Measurements from ENCODE around the gene ARID4B.

ARID4B gene

DNA sequence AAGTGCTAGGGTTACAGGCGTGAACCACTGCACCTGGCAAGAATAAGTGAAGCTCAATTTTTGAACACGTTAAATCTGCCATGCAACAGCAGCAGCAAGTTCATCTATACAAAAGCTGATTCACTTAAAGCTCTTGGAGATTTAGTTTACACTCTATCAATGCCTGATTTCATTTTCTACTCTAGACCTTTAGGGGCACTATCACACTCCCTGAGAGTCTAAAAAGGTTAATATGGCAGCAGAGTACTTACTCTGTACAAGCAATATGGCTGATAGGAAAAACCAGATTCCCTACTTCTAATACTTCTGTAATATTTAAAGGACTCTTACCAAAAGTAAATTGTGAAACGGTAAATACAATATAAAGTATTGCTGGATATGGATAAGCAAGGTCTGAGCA is 171.7 kb downstream of the ARID4B start:
- Histone ChIP-seq H3F3A (ENCODE audit: insufficient read depth) (0 out of 2 replicates have a peak, but pooled peaks cover 3% of the 10 kb centered on the region), H3K27ac (ENCODE audit: low read depth, low read length) (no peak overlapping the region), H3K27me3 (ENCODE audit: low read length) (no peaks in the 10 kb centered on the region), H3K4me2 (ENCODE audit: low read depth, low read length, poor library complexity, severe bottlenecking) (no peak overlapping the region), H3K36me3 (ENCODE audit: low read length) (peaks cover 24% of the 10 kb centered on the region; the same call in 1 of the 2 replicates), H2AFZ (ENCODE audit: low read depth, low read length, severe bottlenecking) (no peak overlapping the region), H3K79me2 (ENCODE audit: insufficient read depth, low read length) (peaks cover 57% of the 10 kb centered on the region), H3K9ac (ENCODE audit: low read length) (no peak overlapping the region), H3K4me3 (ENCODE audit: insufficient read depth, low read length, poor library complexity, severe bottlenecking) (no peak overlapping the region), H3K9me2 (replicated peaks; ENCODE audit: insufficient read depth, low read length) (no peaks in the 10 kb centered on the region), H4K20me1 (ENCODE audit: low read depth, low read length) (peaks cover 4% of the 10 kb centered on the region), H3K9me3 (ENCODE audit: insufficient read depth, low read length) (no peaks in the 10 kb centered on the region)
- TF ChIP-seq, protein P1, sequence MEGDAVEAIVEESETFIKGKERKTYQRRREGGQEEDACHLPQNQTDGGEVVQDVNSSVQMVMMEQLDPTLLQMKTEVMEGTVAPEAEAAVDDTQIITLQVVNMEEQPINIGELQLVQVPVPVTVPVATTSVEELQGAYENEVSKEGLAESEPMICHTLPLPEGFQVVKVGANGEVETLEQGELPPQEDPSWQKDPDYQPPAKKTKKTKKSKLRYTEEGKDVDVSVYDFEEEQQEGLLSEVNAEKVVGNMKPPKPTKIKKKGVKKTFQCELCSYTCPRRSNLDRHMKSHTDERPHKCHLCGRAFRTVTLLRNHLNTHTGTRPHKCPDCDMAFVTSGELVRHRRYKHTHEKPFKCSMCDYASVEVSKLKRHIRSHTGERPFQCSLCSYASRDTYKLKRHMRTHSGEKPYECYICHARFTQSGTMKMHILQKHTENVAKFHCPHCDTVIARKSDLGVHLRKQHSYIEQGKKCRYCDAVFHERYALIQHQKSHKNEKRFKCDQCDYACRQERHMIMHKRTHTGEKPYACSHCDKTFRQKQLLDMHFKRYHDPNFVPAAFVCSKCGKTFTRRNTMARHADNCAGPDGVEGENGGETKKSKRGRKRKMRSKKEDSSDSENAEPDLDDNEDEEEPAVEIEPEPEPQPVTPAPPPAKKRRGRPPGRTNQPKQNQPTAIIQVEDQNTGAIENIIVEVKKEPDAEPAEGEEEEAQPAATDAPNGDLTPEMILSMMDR (IDR thresholded peaks at IDR 0.05; ENCODE audit: insufficient read depth, low read length, poor library complexity, severe bottlenecking): no peak
- no peak for TF ChIP-seq EZH2phosphoT487 (conservative IDR thresholded peaks at IDR 0.05; ENCODE audit: low read length)

DNA sequence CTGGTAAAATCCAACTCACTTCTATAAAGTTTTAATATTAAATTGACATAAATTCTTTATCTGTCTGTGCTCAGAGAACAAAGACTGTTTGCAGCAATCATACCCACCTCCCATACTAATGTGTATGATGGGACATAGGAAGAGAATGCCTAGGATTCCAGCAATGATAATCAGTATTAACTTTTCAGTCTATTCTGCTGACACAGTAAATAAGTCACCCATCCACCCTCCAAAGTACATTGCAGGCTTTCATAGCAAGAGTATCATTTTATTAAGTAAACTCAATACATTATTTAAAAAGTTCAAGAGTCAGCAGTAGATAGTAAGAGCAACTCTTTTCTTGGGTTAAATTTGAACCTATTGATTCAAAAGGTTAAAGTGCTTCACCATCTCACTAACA is 175.7 kb downstream of the ARID4B start:
- peaks cover 39% of the 10 kb centered on the region; the same call in 1 of the 2 replicates for H3K36me3 ChIP-seq (ENCODE audit: low read length)
- H3K9me2 ChIP-seq (replicated peaks; ENCODE audit: insufficient read depth, low read length): no peaks in the 10 kb centered on the region
- peaks cover 7% of the 10 kb centered on the region; the same call in 1 of the 2 replicates for H3F3A ChIP-seq (ENCODE audit: insufficient read depth)
- no peaks in the 10 kb centered on the region for H3K9me3 ChIP-seq (ENCODE audit: insufficient read depth, low read length)
- H2AFZ ChIP-seq (ENCODE audit: low read depth, low read length, severe bottlenecking): no peak overlapping the region
- H3K9ac ChIP-seq (ENCODE audit: low read length): no peak overlapping the region
- H3K79me2 ChIP-seq (ENCODE audit: insufficient read depth, low read length): peaks cover 33% of the 10 kb centered on the region
- TF ChIP-seq EZH2phosphoT487 (conservative IDR thresholded peaks at IDR 0.05; ENCODE audit: low read length): no peak
- TF ChIP-seq, protein P1 (IDR thresholded peaks at IDR 0.05; ENCODE audit: insufficient read depth, low read length, poor library complexity, severe bottlenecking): no peak
- no peak overlapping the region for H3K27ac ChIP-seq (ENCODE audit: low read depth, low read length)
- H3K4me2 ChIP-seq (ENCODE audit: low read depth, low read length, poor library complexity, severe bottlenecking): no peak overlapping the region
- H4K20me1 ChIP-seq (ENCODE audit: low read depth, low read length): peaks cover 4% of the 10 kb centered on the region
- no peak overlapping the region for H3K4me3 ChIP-seq (ENCODE audit: insufficient read depth, low read length, poor library complexity, severe bottlenecking)
- H3K27me3 ChIP-seq (ENCODE audit: low read length): no peaks in the 10 kb centered on the region

DNA sequence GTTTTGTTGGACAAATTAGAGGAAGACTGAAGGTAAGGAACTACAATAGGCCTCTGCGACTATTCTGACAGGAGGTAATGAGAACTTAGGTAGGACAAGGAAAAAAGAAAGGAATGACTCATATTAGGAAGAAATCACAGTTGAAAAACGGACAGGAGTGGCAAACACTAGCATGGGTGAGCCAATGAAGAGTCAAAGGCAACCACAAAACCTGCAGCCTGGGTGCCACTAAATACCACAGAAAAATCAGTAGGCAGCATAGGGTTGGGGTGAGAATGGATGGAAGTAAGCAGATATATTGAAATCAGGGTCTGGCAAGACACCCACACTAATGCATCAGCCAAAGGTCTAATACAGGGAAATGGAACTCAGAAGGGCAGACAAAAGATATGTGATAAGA is 176.9 kb downstream of the ARID4B start:
- Histone ChIP-seq H3K9me3 (ENCODE audit: insufficient read depth, low read length) (no peaks in the 10 kb centered on the region), H3K27ac (ENCODE audit: low read depth, low read length) (no peak overlapping the region), H3K4me3 (ENCODE audit: insufficient read depth, low read length, poor library complexity, severe bottlenecking) (no peak overlapping the region), H3K4me2 (ENCODE audit: low read depth, low read length, poor library complexity, severe bottlenecking) (no peak overlapping the region), H3K27me3 (ENCODE audit: low read length) (no peaks in the 10 kb centered on the region), H4K20me1 (ENCODE audit: low read depth, low read length) (peaks cover 4% of the 10 kb centered on the region; the same call in 1 of the 2 replicates), H3K9ac (ENCODE audit: low read length) (no peak overlapping the region), H3K9me2 (replicated peaks; ENCODE audit: insufficient read depth, low read length) (no peaks in the 10 kb centered on the region), H3K36me3 (ENCODE audit: low read length) (peaks cover 36% of the 10 kb centered on the region; the same call in 1 of the 2 replicates), H3K79me2 (ENCODE audit: insufficient read depth, low read length) (peaks cover 26% of the 10 kb centered on the region; the same call in 1 of the 2 replicates), H3F3A (ENCODE audit: insufficient read depth) (peaks cover 7% of the 10 kb centered on the region; the same call in 1 of the 2 replicates), H2AFZ (ENCODE audit: low read depth, low read length, severe bottlenecking) (no peak overlapping the region)
- no peak for TF ChIP-seq EZH2phosphoT487 (conservative IDR thresholded peaks at IDR 0.05; ENCODE audit: low read length)
- TF ChIP-seq, protein P1 (IDR thresholded peaks at IDR 0.05; ENCODE audit: insufficient read depth, low read length, poor library complexity, severe bottlenecking): no peak
